Stimulated activated CD4-positive, alpha-beta T cell treated with anti-CD3 and anti-CD28 coated beads, Interleukin-4, amount 100 ng/mL, for 4 hours (primary cell): Measurements from ENCODE around the gene JAKMIP2.
"Not testable (repeated sequence)": the region's sequence is repeated elsewhere in the genome, so short reads cannot be mapped to it uniquely, and the experiment has no call there.

ENCODE experiments used
- DNase-seq, 2 experiments: peaks; one replicate each; pipeline ENCODE4 v3.0.0-alpha.2; 2020

The JAKMIP2 gene

GRCh38 chr5:147580418-147580817 lies 202.1 kb downstream of the JAKMIP2 start:
- not testable (repeated sequence) for DNase-seq

- no peak for DNase-seq
Measured at GRCh38 chr5:147578228-147579024, 204.1 kb downstream of the JAKMIP2 start.

- DNase-seq = peak in 1 of 2 experiments; percentile 8
Measured at GRCh38 chr5:147576646-147577535, 205.6 kb downstream of the JAKMIP2 start.

- no peak for DNase-seq
Measured at GRCh38 chr5:147575598-147575997, 206.9 kb downstream of the JAKMIP2 start.

- no peak for DNase-seq
Measured at GRCh38 chr5:147573211-147573610, 209.3 kb downstream of the JAKMIP2 start.

DNA sequence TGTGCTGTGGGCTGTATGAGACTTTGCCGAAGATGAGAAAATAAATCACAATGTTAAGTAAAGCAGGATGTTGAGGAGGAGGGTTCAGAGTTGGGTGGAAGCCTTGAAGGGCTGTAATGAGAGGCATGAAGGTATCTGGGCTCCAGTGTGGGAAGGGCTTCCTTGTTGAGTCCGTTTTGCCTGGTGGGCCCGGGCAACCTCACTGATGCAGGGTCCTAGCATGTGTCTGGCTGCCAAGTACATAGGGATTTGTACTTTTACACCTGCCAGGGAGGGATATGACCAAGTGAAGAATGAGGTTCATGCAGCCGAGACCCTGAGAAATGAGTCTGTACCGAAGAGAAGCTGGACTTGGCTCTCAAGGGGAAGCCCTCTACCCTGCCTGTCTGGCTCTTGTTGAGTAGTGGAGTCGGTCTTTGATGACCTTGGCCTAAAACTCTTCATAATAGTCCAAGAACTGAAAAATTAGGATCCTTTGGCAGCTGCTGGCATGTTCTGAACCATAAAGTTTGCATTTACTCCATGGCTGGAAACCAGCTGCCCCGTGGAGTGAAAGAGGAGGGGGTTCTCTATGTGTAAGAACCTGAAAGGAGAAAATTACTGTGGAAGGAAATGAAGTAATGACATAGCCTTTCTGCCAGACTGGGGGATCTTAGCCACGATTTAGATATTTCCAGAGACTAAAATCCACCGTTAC lies 213.7 kb downstream of the JAKMIP2 start:
- DNase-seq = no peak

GRCh38 chr5:147567917-147568598 lies 214.5 kb downstream of the JAKMIP2 start:
- no peak for DNase-seq

GRCh38 chr5:147565524-147565923 lies 217.0 kb downstream of the JAKMIP2 start:
- DNase-seq = no peak

GRCh38 chr5:147564124-147564486 lies 218.4 kb downstream of the JAKMIP2 start:
- DNase-seq = no peak

GRCh38 chr5:147563466-147564123 lies 218.9 kb downstream of the JAKMIP2 start:
- no peak for DNase-seq

GRCh38 chr5:147561435-147561834 lies 221.1 kb downstream of the JAKMIP2 start:
- DNase-seq = no peak

- no peak for DNase-seq
Measured at GRCh38 chr5:147560718-147561331, 221.7 kb downstream of the JAKMIP2 start.

DNA sequence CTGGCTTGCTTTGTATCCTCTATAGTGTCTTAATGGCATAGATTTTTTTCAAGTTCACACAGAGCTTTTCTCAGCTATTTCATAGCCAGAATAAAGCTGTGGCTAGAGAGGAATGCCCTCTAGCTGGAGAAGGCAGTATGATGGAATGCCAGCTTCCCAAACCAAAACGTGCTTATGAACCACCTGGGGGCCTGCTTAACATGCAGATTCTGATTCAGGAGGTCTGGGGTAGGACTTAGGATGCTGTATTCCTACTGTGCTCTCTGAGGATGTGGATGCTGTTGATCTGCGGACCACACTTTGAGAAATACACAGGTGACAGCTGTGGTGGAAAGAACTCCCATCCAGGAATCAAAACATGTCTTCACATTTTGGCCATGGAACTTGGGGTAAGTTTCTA lies 222.8 kb downstream of the JAKMIP2 start:
- no peak for DNase-seq

- DNase-seq = no peak
Measured at GRCh38 chr5:147558826-147559225, 223.7 kb downstream of the JAKMIP2 start.

DNA sequence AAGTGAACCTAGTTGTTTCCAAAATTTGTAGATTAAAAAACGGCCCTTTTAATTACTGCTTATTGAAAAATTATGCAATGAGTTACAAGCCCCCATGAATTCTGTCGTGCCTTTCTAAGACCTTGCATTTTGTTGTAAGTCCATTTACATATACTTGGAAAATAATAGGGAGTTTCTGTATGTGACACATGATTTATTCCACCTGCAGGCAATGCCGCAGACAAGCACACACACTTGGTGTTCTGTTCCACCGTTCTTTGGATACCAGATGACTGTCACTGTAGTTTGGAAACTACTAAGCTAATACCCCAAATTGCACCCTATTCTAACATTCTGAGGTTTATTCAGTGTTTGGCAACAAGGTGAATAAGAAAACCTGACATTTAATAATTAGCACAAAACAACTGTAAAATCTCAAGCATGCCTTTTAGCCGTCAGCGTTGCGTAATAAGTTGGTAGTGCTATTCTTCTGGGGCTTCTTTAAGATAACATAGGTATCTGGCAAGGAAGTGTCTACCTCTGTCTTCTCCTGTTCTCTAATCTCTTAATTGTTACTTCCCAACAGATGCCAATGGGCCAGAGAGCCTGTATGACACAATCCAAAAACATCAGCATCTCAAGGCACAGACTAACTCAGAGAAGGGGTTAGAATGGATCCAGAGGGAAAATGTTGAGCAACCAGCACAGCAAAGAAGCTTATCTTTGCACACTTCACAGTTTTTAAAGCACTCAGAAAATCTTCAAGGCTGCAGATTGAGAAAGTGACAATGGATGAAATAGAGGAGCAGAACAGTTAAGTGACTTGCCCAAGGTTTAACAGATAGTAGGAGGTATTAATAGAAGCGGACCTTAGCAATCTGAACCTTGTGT lies 224.4 kb downstream of the JAKMIP2 start:
- DNase-seq = no peak

GRCh38 chr5:147555176-147555575 lies 227.4 kb downstream of the JAKMIP2 start:
- no peak for DNase-seq

DNA sequence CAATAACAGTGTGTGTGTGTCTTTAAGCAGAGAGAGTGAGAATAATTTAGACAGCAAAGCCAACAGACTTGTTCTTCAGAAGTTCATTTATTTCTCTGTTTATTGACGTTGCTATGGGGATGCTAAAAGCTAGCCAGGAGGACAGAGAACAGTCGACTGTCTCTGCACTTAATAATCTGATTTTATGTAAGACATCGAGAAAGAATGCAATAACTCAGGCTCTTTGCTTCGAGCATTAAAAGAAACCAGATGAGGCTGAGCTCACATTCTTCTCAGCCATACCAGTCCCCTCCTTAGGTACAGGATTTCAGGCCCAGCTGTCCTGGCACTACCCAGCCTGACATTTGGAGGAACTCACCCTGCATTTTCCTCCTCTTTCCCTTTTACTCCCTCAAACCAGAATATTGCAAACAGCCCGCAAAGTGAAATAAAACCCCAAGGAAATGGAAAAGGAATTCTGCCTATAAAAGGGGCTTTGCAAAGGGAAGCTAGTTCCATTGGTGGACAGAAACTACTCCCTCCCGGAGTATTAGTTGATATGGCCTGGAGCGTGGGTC lies 228.2 kb downstream of the JAKMIP2 start:
- DNase-seq = no peak

DNA sequence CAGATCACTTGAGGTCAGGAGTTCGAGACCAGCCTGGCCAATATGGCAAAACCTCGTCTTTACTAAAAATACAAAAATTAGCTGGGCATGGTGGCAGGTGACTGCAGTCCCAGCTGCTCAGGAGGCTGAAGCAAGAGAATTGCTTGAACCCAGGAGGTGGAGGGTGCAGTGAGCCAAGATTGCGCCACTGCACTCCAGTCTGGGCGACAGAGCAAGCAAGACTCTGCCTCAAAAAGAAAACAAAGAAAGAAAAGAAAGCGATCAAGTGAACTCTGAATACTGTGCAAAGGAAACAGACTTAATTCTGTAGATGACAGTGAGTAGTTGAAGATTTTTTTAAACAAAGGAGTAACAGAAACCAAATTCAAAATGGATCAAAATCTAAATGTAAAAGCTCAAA lies 228.7 kb downstream of the JAKMIP2 start:
- DNase-seq = not testable (repeated sequence)

DNA sequence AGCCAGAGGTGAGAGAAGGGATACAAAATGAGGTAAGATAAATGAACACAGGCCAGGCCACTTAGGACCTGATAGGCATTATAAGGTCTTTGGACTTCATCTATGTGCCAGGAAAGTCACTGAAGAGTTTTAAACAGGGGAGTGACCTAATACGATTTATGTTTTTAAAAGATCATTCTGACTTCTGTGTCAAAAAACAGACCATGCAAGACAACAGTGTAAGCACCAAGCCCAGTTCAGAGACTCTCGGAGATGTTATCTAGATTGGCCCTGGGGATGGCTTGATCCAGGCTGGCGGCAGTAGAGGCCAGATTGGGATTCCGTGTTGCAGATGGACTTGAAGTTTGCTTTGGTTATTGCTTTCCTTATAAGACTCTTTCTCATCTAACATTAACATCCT lies 229.6 kb downstream of the JAKMIP2 start:
- DNase-seq = no peak

DNA sequence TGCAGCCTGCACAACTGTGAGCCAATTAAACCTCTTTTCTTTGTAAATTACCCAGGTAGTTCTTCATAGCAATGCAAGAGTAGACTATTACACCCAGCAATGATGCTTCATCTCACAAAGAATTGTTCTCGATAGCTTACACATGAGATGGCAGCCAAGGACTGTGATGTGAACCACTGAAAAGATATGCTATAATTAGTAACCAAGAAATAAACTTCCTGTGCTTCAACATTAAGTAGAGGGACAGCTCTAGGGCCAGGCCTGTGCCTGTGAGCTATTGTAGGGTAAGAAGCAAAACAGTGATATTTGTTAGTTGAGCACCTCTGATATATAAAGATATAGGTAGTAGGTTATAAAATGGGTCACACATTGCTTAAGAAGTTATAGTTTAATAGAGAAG lies 230.9 kb downstream of the JAKMIP2 start:
- DNase-seq = no peak
